DOHH2 (cell line): Measurements from ENCODE around the gene LENEP.

Experiments used
- H3F3A ChIP-seq: fragments of 200-600 bp; sonication (generic), shearing (Covaris generic); 2 replicates; pipeline ENCODE4 v1.6.0; 2016; ENCODE audit warnings: antibody characterized with exemption, mild to moderate bottlenecking; ENCODE audit not compliant: control insufficient read depth, insufficient read depth
- H3K27ac ChIP-seq: fragments of 200-600 bp; sonication (generic); 2 replicates; pipeline ENCODE4 v1.5.1; 2014; ENCODE audit warnings: low read depth, mild to moderate bottlenecking, low read length, moderate library complexity
- H3K27me3 ChIP-seq: fragments of 200-600 bp; sonication (generic); 2 replicates; pipeline ENCODE4 v1.6.1; 2014; ENCODE audit warnings: mild to moderate bottlenecking, low read length, mixed read lengths; ENCODE audit not compliant: control insufficient read depth
- H3K36me3 ChIP-seq: fragments of 200-600 bp; sonication (generic); 2 replicates; pipeline ENCODE4 v1.6.1; 2014; ENCODE audit warnings: mild to moderate bottlenecking, low read length, moderate library complexity, mixed read lengths; ENCODE audit not compliant: control insufficient read depth
- H3K4me1 ChIP-seq: fragments of 200-600 bp; sonication (generic); 2 replicates; pipeline ENCODE4 v1.6.1; 2014; ENCODE audit warnings: mild to moderate bottlenecking, low read length, mixed read lengths; ENCODE audit not compliant: control insufficient read depth
- H3K4me2 ChIP-seq: fragments of 200-600 bp; sonication (generic); 2 replicates; pipeline ENCODE4 v1.6.0; 2014; ENCODE audit warnings: mild to moderate bottlenecking, low read length, moderate library complexity
- H3K4me3 ChIP-seq: fragments of 200-600 bp; sonication (generic); 2 replicates; pipeline ENCODE4 v1.5.1; 2014; ENCODE audit warnings: mild to moderate bottlenecking, low read length, mixed read lengths
- H3K79me2 ChIP-seq: fragments of 200-600 bp; sonication (generic); 2 replicates; pipeline ENCODE4 v1.6.1; 2014; ENCODE audit warnings: mild to moderate bottlenecking, low read length, mixed read lengths; ENCODE audit not compliant: control insufficient read depth
- H3K9me2 ChIP-seq: fragments of 200-600 bp; sonication (generic); replicated peaks from 2 replicates; pipeline ENCODE4 v1.6.1; 2014; ENCODE audit warnings: mild to moderate bottlenecking, low read length, mixed read lengths; ENCODE audit not compliant: control insufficient read depth
- H3K9me3 ChIP-seq: fragments of 200-600 bp; sonication (generic); 2 replicates; pipeline ENCODE4 v1.6.1; 2014; ENCODE audit warnings: antibody characterized with exemption, low read length, mixed read lengths; ENCODE audit not compliant: control insufficient read depth, insufficient read depth
- H4K20me1 ChIP-seq: fragments of 200-600 bp; sonication (generic); 2 replicates; pipeline ENCODE4 v1.6.0; 2014; ENCODE audit warnings: low read depth, mild to moderate bottlenecking, antibody characterized with exemption, low read length, moderate library complexity; ENCODE audit not compliant: control insufficient read depth, insufficient read depth
- EZH2phosphoT487 ChIP-seq: fragments of 200-600 bp; sonication (generic); IDR thresholded peaks from 2 replicates; pipeline ENCODE4 v1.6.1; 2017; ENCODE audit warnings: borderline replicate concordance, mild to moderate bottlenecking, antibody characterized with exemption, low read length, moderate library complexity, mixed read lengths
- TF ChIP-seq, protein P1 (sequence below): fragments of 200-600 bp; sonication (generic); IDR thresholded peaks from one replicate; pipeline ENCODE4 v1.5.1; 2014; ENCODE audit warnings: antibody characterized with exemption, mild to moderate bottlenecking, low read depth, low read length; ENCODE audit not compliant: poor library complexity, severe bottlenecking

Gene LENEP

DNA sequence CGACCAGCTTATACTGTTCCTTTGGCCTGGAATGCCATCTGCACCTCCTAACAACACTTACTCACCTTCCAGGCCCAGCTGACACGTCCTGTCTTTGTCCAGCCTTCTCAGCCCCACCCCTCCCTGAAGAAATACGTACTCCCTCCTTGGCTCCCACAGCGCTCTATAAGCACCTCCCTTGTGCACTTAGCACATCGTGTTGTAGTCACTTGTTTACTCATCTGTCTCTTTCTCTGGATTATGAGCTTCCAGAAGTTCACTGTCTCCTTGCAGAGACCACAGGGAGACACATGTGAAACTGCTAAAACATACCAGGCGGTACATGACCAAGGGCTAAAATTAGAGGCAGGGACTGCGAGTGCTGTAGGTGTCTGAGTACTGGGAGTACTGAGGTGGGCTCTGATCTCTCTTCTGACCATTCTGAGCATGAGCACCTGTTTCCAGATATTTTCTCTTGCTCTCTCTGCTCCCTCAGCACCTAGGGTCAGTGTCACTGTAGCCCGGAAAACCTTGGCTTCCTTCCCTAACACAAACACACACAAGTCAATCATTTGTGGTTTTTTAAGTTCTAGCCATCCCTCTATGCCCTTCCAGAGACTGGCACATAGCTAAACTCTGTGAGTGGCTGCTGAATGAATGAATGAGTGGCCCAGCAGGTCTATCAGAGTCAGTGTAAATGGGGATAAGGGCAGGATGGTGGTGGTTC lies 45.4 kb downstream of the LENEP start:
- no peaks in the 10 kb centered on the region for H3K4me1 ChIP-seq
- H3F3A ChIP-seq, result no peaks in the 10 kb centered on the region
- no peak overlapping the region for H3K4me3 ChIP-seq
- no peaks in the 10 kb centered on the region for H3K9me3 ChIP-seq
- H3K4me2 ChIP-seq, result no peak overlapping the region
- H3K36me3 ChIP-seq, result no peaks in the 10 kb centered on the region
- no peaks in the 10 kb centered on the region for H4K20me1 ChIP-seq
- H3K79me2 ChIP-seq, result no peaks in the 10 kb centered on the region
- no peaks in the 10 kb centered on the region for H3K9me2 ChIP-seq
- TF ChIP-seq EZH2phosphoT487, result no peak
- TF ChIP-seq, protein P1, sequence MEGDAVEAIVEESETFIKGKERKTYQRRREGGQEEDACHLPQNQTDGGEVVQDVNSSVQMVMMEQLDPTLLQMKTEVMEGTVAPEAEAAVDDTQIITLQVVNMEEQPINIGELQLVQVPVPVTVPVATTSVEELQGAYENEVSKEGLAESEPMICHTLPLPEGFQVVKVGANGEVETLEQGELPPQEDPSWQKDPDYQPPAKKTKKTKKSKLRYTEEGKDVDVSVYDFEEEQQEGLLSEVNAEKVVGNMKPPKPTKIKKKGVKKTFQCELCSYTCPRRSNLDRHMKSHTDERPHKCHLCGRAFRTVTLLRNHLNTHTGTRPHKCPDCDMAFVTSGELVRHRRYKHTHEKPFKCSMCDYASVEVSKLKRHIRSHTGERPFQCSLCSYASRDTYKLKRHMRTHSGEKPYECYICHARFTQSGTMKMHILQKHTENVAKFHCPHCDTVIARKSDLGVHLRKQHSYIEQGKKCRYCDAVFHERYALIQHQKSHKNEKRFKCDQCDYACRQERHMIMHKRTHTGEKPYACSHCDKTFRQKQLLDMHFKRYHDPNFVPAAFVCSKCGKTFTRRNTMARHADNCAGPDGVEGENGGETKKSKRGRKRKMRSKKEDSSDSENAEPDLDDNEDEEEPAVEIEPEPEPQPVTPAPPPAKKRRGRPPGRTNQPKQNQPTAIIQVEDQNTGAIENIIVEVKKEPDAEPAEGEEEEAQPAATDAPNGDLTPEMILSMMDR, result no peak
- peaks cover 40% of the 10 kb centered on the region for H3K27me3 ChIP-seq
- no peak overlapping the region for H3K27ac ChIP-seq

DNA sequence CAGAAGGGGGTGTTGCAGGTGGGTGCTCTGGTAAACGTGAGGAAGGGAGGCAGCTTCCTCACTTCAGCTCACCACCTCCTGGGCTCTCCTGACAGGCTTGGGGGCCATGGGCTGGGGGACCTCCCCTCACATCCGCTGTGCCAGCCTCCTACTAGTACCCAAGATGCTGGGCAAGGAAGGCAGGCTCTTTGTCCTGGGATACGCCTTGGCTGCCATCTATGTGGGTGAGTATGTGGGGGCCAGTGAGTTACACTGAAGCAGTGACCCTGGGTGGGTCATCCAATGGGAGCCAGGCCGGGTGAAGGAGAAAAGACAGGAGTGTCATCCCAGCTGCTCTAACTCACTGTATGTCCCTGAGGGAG lies 45.9 kb downstream of the LENEP start:
- H3K4me3 ChIP-seq, result no peak overlapping the region
- no peak overlapping the region for H3K27ac ChIP-seq
- H4K20me1 ChIP-seq, result no peaks in the 10 kb centered on the region
- H3K4me2 ChIP-seq, result no peak overlapping the region
- no peaks in the 10 kb centered on the region for H3K79me2 ChIP-seq
- H3K27me3 ChIP-seq, result peaks cover 39% of the 10 kb centered on the region
- H3K36me3 ChIP-seq, result no peaks in the 10 kb centered on the region
- H3K4me1 ChIP-seq, result no peaks in the 10 kb centered on the region
- no peaks in the 10 kb centered on the region for H3K9me2 ChIP-seq
- no peaks in the 10 kb centered on the region for H3K9me3 ChIP-seq
- no peak for TF ChIP-seq EZH2phosphoT487
- TF ChIP-seq, protein P1, result no peak
- no peaks in the 10 kb centered on the region for H3F3A ChIP-seq

DNA sequence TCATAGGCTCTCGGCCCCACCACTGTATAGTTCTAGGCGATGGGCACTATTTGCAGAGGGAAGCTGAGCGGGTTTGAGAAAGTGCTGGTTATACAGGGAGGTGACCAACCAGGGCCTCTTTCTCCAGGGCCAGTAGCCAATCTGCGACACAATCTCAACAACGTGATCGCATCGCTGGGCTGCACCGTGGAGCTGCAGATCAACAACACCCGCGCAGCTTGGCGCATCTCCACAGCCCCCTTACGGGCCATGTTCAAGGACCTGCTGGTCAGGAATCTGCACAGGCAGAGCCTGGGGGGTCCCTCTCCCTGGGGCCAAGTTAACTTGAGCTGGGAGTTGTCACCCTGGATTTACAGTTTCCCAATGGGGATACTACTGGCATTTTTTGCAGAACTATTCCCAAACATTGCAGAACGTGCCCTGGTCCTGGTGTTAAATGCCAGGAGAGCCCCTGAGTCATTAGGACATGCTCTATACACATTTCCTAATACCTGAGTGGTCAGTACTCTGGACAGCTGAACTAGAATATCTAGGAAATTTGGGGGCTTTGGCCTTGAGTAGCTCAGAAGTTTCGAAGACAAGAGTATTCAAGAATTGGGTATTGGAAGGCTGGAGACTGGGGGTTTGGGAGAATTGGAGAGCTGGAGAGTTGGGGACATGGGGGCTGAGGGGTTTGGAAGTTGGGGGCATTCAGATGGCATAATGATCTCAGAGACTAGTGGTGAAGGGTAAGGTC lies 47.1 kb downstream of the LENEP start:
- no peak overlapping the region for H3K27ac ChIP-seq
- no peak overlapping the region for H3K4me3 ChIP-seq
- peaks cover 32% of the 10 kb centered on the region for H3K27me3 ChIP-seq
- no peaks in the 10 kb centered on the region for H3K36me3 ChIP-seq
- H3K9me2 ChIP-seq, result no peaks in the 10 kb centered on the region
- H3K9me3 ChIP-seq, result no peaks in the 10 kb centered on the region
- no peaks in the 10 kb centered on the region for H3F3A ChIP-seq
- H3K4me1 ChIP-seq, result peaks cover 3% of the 10 kb centered on the region
- no peaks in the 10 kb centered on the region for H4K20me1 ChIP-seq
- no peaks in the 10 kb centered on the region for H3K79me2 ChIP-seq
- H3K4me2 ChIP-seq, result no peak overlapping the region
- no peak for TF ChIP-seq EZH2phosphoT487
- TF ChIP-seq, protein P1, result no peak
